ENCODE measurements around the gene FAM163B. TPM values are rescaled to one million over a fixed set of nuclear protein-coding genes. Genes with fewer than 3 reads are reported as not detected.

FAM163B gene
- polyA plus RNA-seq, 1 donor (not counting 4 experiments of a cell fraction or from before 2014, with no cell fraction given), result not detected

DNA sequence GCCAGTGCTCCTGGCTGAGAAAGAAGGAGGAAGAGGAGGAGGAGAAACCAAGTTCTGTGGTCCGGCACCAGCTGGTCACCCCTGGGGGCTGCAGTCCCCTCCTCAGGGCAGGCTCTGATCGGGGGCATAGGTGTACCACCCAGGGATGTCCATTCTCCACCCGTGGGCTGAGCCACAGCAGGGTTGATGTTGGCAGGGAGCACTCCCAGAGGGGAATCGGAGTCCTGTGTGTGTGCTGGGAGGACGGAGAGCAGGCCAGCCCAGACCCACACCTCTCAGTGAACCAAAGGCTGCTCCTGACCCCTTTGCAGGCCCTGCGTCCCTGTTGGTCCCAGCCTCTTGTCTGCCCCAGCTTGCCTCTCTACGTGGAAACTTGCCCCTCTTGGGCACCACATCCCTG is 79.3 kb downstream of the FAM163B start:
- FAIRE-seq, result no peak
- dilution Hi-C loops (cut with MboI; ENCODE audit: extremely low pct_ligation_motif_present, low sequenced_read_pairs), result no loop called here
- H3K9me3 ChIP-seq (ENCODE audit: control insufficient read depth, low read depth, low read length), result no peaks in the 10 kb centered on the region
- no peaks in the 10 kb centered on the region for H3K4me1 ChIP-seq (ENCODE audit: control insufficient read depth, extremely low read depth, insufficient read depth, low read length)
- no peaks in the 10 kb centered on the region for H3K79me2 ChIP-seq (ENCODE audit: control insufficient read depth, insufficient read depth, low read length)
- TF ChIP-seq, protein P1, sequence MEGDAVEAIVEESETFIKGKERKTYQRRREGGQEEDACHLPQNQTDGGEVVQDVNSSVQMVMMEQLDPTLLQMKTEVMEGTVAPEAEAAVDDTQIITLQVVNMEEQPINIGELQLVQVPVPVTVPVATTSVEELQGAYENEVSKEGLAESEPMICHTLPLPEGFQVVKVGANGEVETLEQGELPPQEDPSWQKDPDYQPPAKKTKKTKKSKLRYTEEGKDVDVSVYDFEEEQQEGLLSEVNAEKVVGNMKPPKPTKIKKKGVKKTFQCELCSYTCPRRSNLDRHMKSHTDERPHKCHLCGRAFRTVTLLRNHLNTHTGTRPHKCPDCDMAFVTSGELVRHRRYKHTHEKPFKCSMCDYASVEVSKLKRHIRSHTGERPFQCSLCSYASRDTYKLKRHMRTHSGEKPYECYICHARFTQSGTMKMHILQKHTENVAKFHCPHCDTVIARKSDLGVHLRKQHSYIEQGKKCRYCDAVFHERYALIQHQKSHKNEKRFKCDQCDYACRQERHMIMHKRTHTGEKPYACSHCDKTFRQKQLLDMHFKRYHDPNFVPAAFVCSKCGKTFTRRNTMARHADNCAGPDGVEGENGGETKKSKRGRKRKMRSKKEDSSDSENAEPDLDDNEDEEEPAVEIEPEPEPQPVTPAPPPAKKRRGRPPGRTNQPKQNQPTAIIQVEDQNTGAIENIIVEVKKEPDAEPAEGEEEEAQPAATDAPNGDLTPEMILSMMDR (optimal IDR thresholded peaks at IDR 0.05 in 1 of 3, IDR thresholded peaks at IDR 0.05 in 1 of 3, conservative IDR thresholded peaks at IDR 0.05 in 1 of 3; ENCODE audit: extremely low read depth in 1 of 3, insufficient read depth in 2 of 3, low read length in 3 of 3), result no peak
- TF ChIP-seq EZH2 (IDR thresholded peaks at IDR 0.05; ENCODE audit: low read length), result no peak
- H3K4me2 ChIP-seq (ENCODE audit: control insufficient read depth, extremely low read depth, insufficient read depth, low read depth, low read length), result no peak overlapping the region
- no peaks in the 10 kb centered on the region for H4K20me1 ChIP-seq (ENCODE audit: control insufficient read depth, extremely low read depth, insufficient read depth, low read length)
- no peaks in the 10 kb centered on the region for H3K36me3 ChIP-seq (ENCODE audit: control insufficient read depth in 2 of 2, extremely low read depth in 1 of 2, insufficient read depth in 2 of 2, low read length in 2 of 2)
- no peak overlapping the region for H3K27ac ChIP-seq (ENCODE audit: control insufficient read depth, insufficient read depth, low read length)
- H3K9ac ChIP-seq (ENCODE audit: control insufficient read depth, extremely low read depth, insufficient read depth, low read length), result no peak overlapping the region
- H2AFZ ChIP-seq (ENCODE audit: control insufficient read depth, low read length), result no peak overlapping the region
- DNase-seq (ENCODE audit: low read depth, low spot score), result no peak
- no peaks in the 10 kb centered on the region for H3K9me1 ChIP-seq (ENCODE audit: control insufficient read depth, extremely low read depth, insufficient read depth, low read length)
- peaks cover 73% of the 10 kb centered on the region for H3K27me3 ChIP-seq (ENCODE audit: control insufficient read depth, extremely low read depth, insufficient read depth, low read length)
- H3K4me3 ChIP-seq (ENCODE audit: control insufficient read depth in 2 of 3, extremely low read depth in 1 of 3, insufficient read depth in 2 of 3, low read depth in 1 of 3, low read length in 3 of 3), result no peak overlapping the region

DNA sequence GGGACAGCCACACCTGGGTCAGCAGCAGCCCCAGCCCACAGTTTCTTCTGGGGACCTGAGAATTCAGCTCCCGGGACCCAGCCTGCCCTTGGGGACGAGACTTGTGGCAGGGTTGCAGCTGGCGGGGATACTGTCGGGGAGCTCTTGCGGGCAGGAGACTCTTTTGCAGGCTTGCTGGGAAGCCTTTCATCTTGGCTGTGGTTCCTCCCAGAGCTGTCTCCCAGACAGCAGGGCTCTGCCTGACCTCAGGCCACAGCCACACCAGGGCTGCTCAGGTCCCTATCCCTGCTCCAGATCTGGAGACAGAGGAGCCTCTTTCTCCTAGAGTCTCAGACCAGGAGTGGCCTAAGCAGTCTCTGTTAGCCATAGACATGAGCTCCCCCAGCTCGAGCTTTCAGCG is 79.7 kb downstream of the FAM163B start:
- dilution Hi-C loops (cut with MboI; ENCODE audit: extremely low pct_ligation_motif_present, low sequenced_read_pairs), result no loop called here
- FAIRE-seq, result no peak
- H4K20me1 ChIP-seq (ENCODE audit: control insufficient read depth, extremely low read depth, insufficient read depth, low read length), result no peaks in the 10 kb centered on the region

More for the DNA sequence above, 79.7 kb downstream of the FAM163B start:
- Histone ChIP-seq H3K4me3 (ENCODE audit: control insufficient read depth in 2 of 3, extremely low read depth in 1 of 3, insufficient read depth in 2 of 3, low read depth in 1 of 3, low read length in 3 of 3) (no peak overlapping the region), H3K36me3 (ENCODE audit: control insufficient read depth in 2 of 2, extremely low read depth in 1 of 2, insufficient read depth in 2 of 2, low read length in 2 of 2) (no peaks in the 10 kb centered on the region), H3K9me3 (ENCODE audit: control insufficient read depth, low read depth, low read length) (no peaks in the 10 kb centered on the region), H2AFZ (ENCODE audit: control insufficient read depth, low read length) (no peak overlapping the region), H3K9me1 (ENCODE audit: control insufficient read depth, extremely low read depth, insufficient read depth, low read length) (no peaks in the 10 kb centered on the region), H3K4me2 (ENCODE audit: control insufficient read depth, extremely low read depth, insufficient read depth, low read depth, low read length) (no peak overlapping the region), H3K9ac (ENCODE audit: control insufficient read depth, extremely low read depth, insufficient read depth, low read length) (no peak overlapping the region), H3K4me1 (ENCODE audit: control insufficient read depth, extremely low read depth, insufficient read depth, low read length) (no peaks in the 10 kb centered on the region), H3K79me2 (ENCODE audit: control insufficient read depth, insufficient read depth, low read length) (no peaks in the 10 kb centered on the region), H3K27me3 (ENCODE audit: control insufficient read depth, extremely low read depth, insufficient read depth, low read length) (peaks cover 74% of the 10 kb centered on the region), H3K27ac (ENCODE audit: control insufficient read depth, insufficient read depth, low read length) (no peak overlapping the region)
- TF ChIP-seq, protein P1 (optimal IDR thresholded peaks at IDR 0.05 in 1 of 3, IDR thresholded peaks at IDR 0.05 in 1 of 3, conservative IDR thresholded peaks at IDR 0.05 in 1 of 3; ENCODE audit: extremely low read depth in 1 of 3, insufficient read depth in 2 of 3, low read length in 3 of 3), result no peak
- no peak for TF ChIP-seq EZH2 (IDR thresholded peaks at IDR 0.05; ENCODE audit: low read length)
- DNase-seq (ENCODE audit: low read depth, low spot score), result no peak

Data from keratinocyte (primary cell).